GM18517 (cell line): ENCODE results near the gene DERA.

ENCODE experiments used
- ATAC-seq: cut with Tn5 transposase; IDR thresholded peaks from one replicate; pipeline ENCODE4 v1.9.1; 2021; ENCODE audit warnings: mild to moderate bottlenecking, moderate library complexity; ENCODE audit not compliant: unreplicated experiment

DERA gene

GRCh38 chr12:16062611-16063010, 151.5 kb downstream of the DERA start:
- ATAC-seq, result no peak

GRCh38 chr12:16063726-16064125, 152.6 kb downstream of the DERA start:
- no peak for ATAC-seq

GRCh38 chr12:16070113-16070512, 159.0 kb downstream of the DERA start:
- ATAC-seq, result no peak

GRCh38 chr12:16072678-16073077, 161.5 kb downstream of the DERA start:
- ATAC-seq, result no peak

GRCh38 chr12:16074894-16075293, 163.8 kb downstream of the DERA start:
- no peak for ATAC-seq

GRCh38 chr12:16075887-16076286, 164.8 kb downstream of the DERA start:
- ATAC-seq, result no peak

- ATAC-seq, result no peak
These were observed 165.4 kb downstream of the DERA start for GRCh38 chr12:16076557-16076956.

GRCh38 chr12:16076970-16077522, 165.9 kb downstream of the DERA start:
- ATAC-seq, result no peak

- ATAC-seq, result no peak
These were observed 175.3 kb downstream of the DERA start for GRCh38 chr12:16086462-16086861.

GRCh38 chr12:16086942-16087341, 175.8 kb downstream of the DERA start:
- no peak for ATAC-seq
